WERI-Rb-1 (cell line): ENCODE data around the gene SMG1.
"Not testable (repeated sequence)": the region's sequence is repeated elsewhere in the genome, so short reads cannot be mapped to it uniquely, and the experiment has no call there.

Source experiments
- DNase-seq: peaks from one replicate; pipeline ENCODE4 v3.0.0-alpha.2; 2020
- H3K27ac ChIP-seq: fragments of 250-450 bp; sonication (Bioruptor Pico); 2 replicates; pipeline ENCODE4 v1.5.1; 2020; ENCODE audit warnings: mild to moderate bottlenecking, moderate library complexity
- H3K27me3 ChIP-seq: fragments of 250-450 bp; sonication (Bioruptor Pico); 2 replicates; pipeline ENCODE4 v1.5.1; 2021; ENCODE audit warnings: mild to moderate bottlenecking, low read depth, moderate library complexity; ENCODE audit not compliant: insufficient read depth, severe bottlenecking
- H3K36me3 ChIP-seq: fragments of 250-450 bp; sonication (Bioruptor Pico); 2 replicates; pipeline ENCODE4 v1.5.1; 2020; ENCODE audit warnings: mild to moderate bottlenecking, moderate library complexity
- H3K4me3 ChIP-seq: 2 replicates; pipeline ENCODE4 v1.5.1; 2011; ENCODE audit warnings: low read depth, mild to moderate bottlenecking, control low read depth, low read length
- H3K9me3 ChIP-seq: fragments of 250-450 bp; sonication (Bioruptor Pico); 2 replicates; pipeline ENCODE4 v1.5.1; 2021; ENCODE audit warnings: mild to moderate bottlenecking, moderate library complexity; ENCODE audit not compliant: severe bottlenecking
- CTCF ChIP-seq: IDR thresholded peaks from 2 replicates; pipeline ENCODE4 v1.5.1; 2011; ENCODE audit warnings: low read depth, mild to moderate bottlenecking, control low read depth, inconsistent platforms, low read length

The SMG1 gene

GRCh38 chr16:18959031-18959505 is 32.9 kb upstream of the SMG1 start:
- Histone ChIP-seq H3K27ac (peak overlapping the region; percentile 80), H3K36me3 (no peaks in the 10 kb centered on the region), H3K27me3 (no peaks in the 10 kb centered on the region), H3K4me3 (no peak overlapping the region), H3K9me3 (no peaks in the 10 kb centered on the region)
- DNase-seq = peak; percentile 44
- TF ChIP-seq CTCF = no peak

- H3K27me3 ChIP-seq = no peaks in the 10 kb centered on the region
- no peak for TF ChIP-seq CTCF
- H3K9me3 ChIP-seq = no peaks in the 10 kb centered on the region
- no peak overlapping the region for H3K4me3 ChIP-seq
- H3K27ac ChIP-seq = peak overlapping the region; percentile 80
- peak; percentile 19 for DNase-seq
- H3K36me3 ChIP-seq = no peaks in the 10 kb centered on the region
These were observed 32.4 kb upstream of the SMG1 start for GRCh38 chr16:18958621-18959029.

- H3K4me3 ChIP-seq, H3K36me3 ChIP-seq, H3K27ac ChIP-seq, H3K9me3 ChIP-seq, H3K27me3 ChIP-seq, DNase-seq: not testable (repeated sequence)
These were observed 30.5 kb upstream of the SMG1 start for GRCh38 chr16:18956658-18957241.

- DNase-seq, H3K27me3 ChIP-seq, H3K9me3 ChIP-seq, H3K36me3 ChIP-seq, H3K4me3 ChIP-seq, H3K27ac ChIP-seq: not testable (repeated sequence)
These were observed 29.8 kb upstream of the SMG1 start for GRCh38 chr16:18955874-18956580.

- no peak for TF ChIP-seq CTCF
- Histone ChIP-seq H3K36me3 (no peaks in the 10 kb centered on the region), H3K27ac (no peak overlapping the region), H3K9me3 (no peaks in the 10 kb centered on the region), H3K27me3 (no peaks in the 10 kb centered on the region), H3K4me3 (no peak overlapping the region)
- DNase-seq = no peak
These were observed 27.3 kb upstream of the SMG1 start for GRCh38 chr16:18953547-18953946.

GRCh38 chr16:18950469-18951185 is 24.4 kb upstream of the SMG1 start:
- H3K36me3 ChIP-seq = no peaks in the 10 kb centered on the region
- no peak overlapping the region for H3K27ac ChIP-seq
- no peak for TF ChIP-seq CTCF
- H3K9me3 ChIP-seq = no peaks in the 10 kb centered on the region
- H3K4me3 ChIP-seq = no peak overlapping the region
- DNase-seq = no peak
- H3K27me3 ChIP-seq = no peaks in the 10 kb centered on the region
